HUES48 (cell line): Measurements from ENCODE around the gene RAD23B.

Experiments used
- H3K27ac ChIP-seq: one replicate; pipeline ENCODE4 v1.7.0; 2013; ENCODE audit warnings: low read depth, low read length, inconsistent platforms
- H3K27me3 ChIP-seq: 2 replicates; pipeline ENCODE4 v1.6.1; 2013; ENCODE audit warnings: mild to moderate bottlenecking, low read length; ENCODE audit not compliant: control insufficient read depth, insufficient read depth
- H3K36me3 ChIP-seq: 2 replicates; pipeline ENCODE4 v1.6.1; 2013; ENCODE audit warnings: low read length; ENCODE audit not compliant: control insufficient read depth, insufficient read depth
- H3K4me1 ChIP-seq: 2 replicates; pipeline ENCODE4 v1.6.1; 2013; ENCODE audit warnings: mild to moderate bottlenecking, low read length; ENCODE audit not compliant: control insufficient read depth, insufficient read depth
- H3K4me3 ChIP-seq: 2 replicates; pipeline ENCODE4 v1.5.1; 2013; ENCODE audit warnings: mild to moderate bottlenecking, low read depth, low read length
- H3K9ac ChIP-seq: 2 replicates; pipeline ENCODE4 v1.6.1; 2013; ENCODE audit warnings: mild to moderate bottlenecking, low read depth, low read length, moderate library complexity
- H3K9me3 ChIP-seq: 2 replicates; pipeline ENCODE4 v1.6.1; 2013; ENCODE audit warnings: low read length; ENCODE audit not compliant: control insufficient read depth, insufficient read depth

RAD23B gene

DNA sequence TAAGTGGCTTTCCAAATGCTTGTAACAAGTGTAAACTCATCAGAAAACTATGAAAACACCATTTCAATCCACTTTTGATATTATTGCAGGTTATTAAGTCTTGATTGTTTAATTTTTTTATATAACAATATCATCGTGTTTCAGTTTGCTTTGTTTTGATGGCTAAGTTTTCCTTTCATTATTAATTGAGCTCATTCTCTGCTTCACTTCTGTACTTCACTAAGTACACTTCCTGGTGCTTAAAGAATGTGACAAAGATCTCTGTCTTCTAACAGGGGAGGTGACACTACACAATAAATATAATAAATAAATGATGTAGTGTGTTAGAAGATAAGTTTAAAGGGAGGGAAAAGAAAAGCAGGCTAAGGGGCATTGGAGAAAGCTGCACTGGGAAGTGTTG lies 13.0 kb upstream of the RAD23B start:
- Histone ChIP-seq H3K9ac (no peak overlapping the region), H3K27me3 (no peaks in the 10 kb centered on the region), H3K36me3 (no peaks in the 10 kb centered on the region), H3K4me3 (no peak overlapping the region), H3K9me3 (no peaks in the 10 kb centered on the region), H3K4me1 (no peaks in the 10 kb centered on the region; the same call in 1 of the 2 replicates), H3K27ac (no peak overlapping the region)

DNA sequence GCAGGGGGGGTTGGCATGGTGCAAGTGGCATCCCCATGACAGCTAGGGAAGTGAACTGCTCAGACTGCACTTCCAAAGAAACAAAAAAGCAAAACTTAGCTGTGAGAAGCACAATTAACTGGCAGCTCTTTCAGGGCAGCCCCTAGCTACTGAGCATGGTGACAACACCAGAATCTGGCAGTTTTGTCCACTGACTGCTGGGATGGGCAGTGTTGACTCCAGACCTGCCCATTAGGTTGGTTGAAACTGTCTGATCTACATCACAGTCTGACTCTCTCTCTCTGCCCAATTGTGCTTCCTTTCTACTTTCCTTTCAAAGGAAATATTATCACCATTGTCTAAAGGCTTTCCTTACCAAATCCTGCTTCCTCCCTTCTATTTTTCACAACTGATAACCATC lies 12.5 kb upstream of the RAD23B start:
- H3K36me3 ChIP-seq: no peaks in the 10 kb centered on the region
- H3K4me3 ChIP-seq: no peak overlapping the region
- no peaks in the 10 kb centered on the region for H3K9me3 ChIP-seq
- H3K4me1 ChIP-seq: no peaks in the 10 kb centered on the region; the same call in 1 of the 2 replicates
- no peak overlapping the region for H3K9ac ChIP-seq
- H3K27ac ChIP-seq: no peak overlapping the region
- no peaks in the 10 kb centered on the region for H3K27me3 ChIP-seq

DNA sequence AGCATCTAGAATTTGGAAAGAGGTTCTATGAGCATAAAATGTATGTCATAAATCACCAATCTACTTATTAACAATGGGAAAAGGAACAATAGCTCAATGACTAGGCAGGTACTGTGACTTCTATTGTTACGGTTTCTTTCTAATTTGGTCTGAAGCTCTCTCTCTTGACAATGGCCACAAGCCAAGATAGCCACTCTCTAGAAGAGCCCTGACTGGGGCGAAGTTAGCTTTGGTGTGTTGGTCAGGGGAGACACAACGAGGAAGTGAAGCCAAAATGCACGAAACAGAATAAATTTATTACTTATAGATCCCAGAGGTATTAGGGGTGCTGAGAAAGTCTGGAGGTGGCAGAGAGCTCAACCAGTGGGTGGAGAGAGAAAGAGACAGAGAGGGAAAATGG lies 9.4 kb upstream of the RAD23B start:
- Histone ChIP-seq H3K36me3 (no peaks in the 10 kb centered on the region), H3K9me3 (no peaks in the 10 kb centered on the region), H3K4me3 (no peak overlapping the region), H3K27ac (no peak overlapping the region), H3K4me1 (no peaks in the 10 kb centered on the region; the same call in 1 of the 2 replicates), H3K9ac (no peak overlapping the region), H3K27me3 (no peaks in the 10 kb centered on the region)

DNA sequence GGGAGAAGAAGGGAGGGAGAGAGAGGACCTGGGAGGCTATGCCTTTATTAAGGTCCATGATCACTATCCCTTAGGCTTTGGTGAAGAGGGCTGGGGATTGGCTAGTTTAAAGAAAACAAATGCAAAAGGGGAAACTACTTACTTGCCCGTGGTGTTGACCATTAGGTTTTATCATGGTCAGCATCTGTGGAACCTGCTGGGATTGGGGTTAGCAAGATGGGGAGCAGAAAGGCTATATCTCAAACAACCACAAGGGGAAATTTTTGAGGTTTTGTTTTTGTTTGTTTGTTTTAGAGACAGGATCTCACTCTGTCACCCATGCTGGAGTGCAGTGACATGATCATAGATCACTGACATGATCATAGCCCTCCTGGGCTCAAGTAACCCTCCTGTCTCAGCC lies 9.0 kb upstream of the RAD23B start:
- Histone ChIP-seq H3K36me3 (no peaks in the 10 kb centered on the region), H3K4me1 (no peaks in the 10 kb centered on the region; the same call in 1 of the 2 replicates), H3K27me3 (no peaks in the 10 kb centered on the region), H3K27ac (no peak overlapping the region), H3K4me3 (no peak overlapping the region), H3K9me3 (no peaks in the 10 kb centered on the region), H3K9ac (no peak overlapping the region)

DNA sequence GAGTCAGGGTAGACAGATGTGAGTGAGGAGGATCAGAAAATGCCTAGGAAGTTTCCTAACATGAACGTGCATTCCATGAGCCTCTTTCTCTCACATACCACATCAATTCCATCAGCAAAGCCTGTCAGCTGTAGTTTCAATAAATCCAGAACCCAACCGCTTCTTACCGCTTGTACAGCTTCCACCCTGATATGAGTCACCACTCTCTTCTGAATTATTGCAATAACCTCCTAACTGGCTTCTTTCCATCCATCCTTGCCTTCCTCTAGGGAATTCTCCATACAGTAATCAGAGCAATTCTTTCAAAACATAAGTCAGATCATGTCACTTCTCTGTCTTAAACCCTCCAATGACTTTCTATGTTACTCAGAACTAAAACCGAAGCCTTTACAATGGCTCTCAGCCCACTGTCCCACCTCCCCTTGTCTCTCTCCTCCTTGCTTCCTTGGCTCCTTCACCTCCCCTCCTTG lies 8.1 kb upstream of the RAD23B start:
- Histone ChIP-seq H3K27me3 (no peaks in the 10 kb centered on the region), H3K4me1 (no peaks in the 10 kb centered on the region; the same call in 1 of the 2 replicates), H3K27ac (no peak overlapping the region), H3K9me3 (no peaks in the 10 kb centered on the region), H3K9ac (no peak overlapping the region), H3K4me3 (no peak overlapping the region), H3K36me3 (no peaks in the 10 kb centered on the region)

DNA sequence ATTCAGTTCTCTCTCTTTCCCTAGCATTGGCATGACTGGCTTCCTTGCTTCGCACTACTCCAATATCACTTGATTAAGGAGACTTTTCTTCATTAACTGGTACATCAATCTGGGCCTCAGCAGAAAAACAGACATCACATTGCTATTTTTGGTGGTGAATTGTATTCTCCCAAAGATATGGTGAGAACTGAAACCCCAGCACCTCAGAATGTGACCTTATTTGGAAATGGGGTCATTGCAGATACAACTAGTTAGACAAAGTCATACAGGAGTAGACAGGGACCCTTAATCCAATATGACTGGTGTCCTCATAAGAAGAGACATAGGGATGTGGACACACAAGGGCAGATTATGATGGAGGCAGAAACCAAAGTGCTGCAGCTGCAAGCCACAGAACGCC lies 7.5 kb upstream of the RAD23B start:
- H3K27ac ChIP-seq: no peak overlapping the region
- H3K4me3 ChIP-seq: no peak overlapping the region

GRCh38 chr9:107276966-107277710 lies 5.9 kb upstream of the RAD23B start:
- Histone ChIP-seq H3K4me1 (peaks cover 2% of the 10 kb centered on the region; the same call in 1 of the 2 replicates), H3K36me3 (no peaks in the 10 kb centered on the region), H3K27ac (no peak overlapping the region), H3K27me3 (no peaks in the 10 kb centered on the region), H3K9me3 (no peaks in the 10 kb centered on the region), H3K9ac (no peak overlapping the region), H3K4me3 (no peak overlapping the region)

More for the DNA sequence above, 7.5 kb upstream of the RAD23B start:
- H3K36me3 ChIP-seq: no peaks in the 10 kb centered on the region
- no peak overlapping the region for H3K9ac ChIP-seq
- no peaks in the 10 kb centered on the region for H3K9me3 ChIP-seq
- no peaks in the 10 kb centered on the region; the same call in 1 of the 2 replicates for H3K4me1 ChIP-seq
- H3K27me3 ChIP-seq: no peaks in the 10 kb centered on the region

- Histone ChIP-seq H3K27ac (no peak overlapping the region), H3K9ac (no peak overlapping the region), H3K4me3 (no peak overlapping the region), H3K4me1 (peaks cover 5% of the 10 kb centered on the region; the same call in 1 of the 2 replicates), H3K27me3 (no peaks in the 10 kb centered on the region), H3K36me3 (no peaks in the 10 kb centered on the region), H3K9me3 (no peaks in the 10 kb centered on the region)
Observed at GRCh38 chr9:107277801-107278200, 5.3 kb upstream of the RAD23B start.

DNA sequence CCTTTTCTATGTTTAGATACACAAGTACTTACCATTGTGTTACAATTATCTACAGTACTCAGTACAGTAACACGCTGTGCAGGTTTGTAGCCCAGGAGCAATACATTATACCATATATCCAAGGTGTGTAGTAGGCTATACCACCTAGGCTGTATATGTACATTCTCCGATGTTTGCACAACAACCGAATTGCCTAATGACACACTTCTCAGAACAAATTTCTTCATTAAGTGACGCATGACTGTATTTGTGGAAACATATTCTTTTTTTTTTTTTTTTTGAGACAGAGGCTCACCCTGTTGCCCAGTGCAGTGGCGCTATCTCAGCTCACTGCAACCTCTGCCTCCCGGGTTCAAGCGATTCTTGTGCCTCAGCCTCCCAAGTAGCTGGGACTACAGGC lies 4.0 kb upstream of the RAD23B start:
- no peak overlapping the region for H3K4me3 ChIP-seq

GRCh38 chr9:107280543-107280942 lies 2.5 kb upstream of the RAD23B start:
- no peaks in the 10 kb centered on the region for H3K36me3 ChIP-seq
- H3K4me3 ChIP-seq: no peak overlapping the region
- peaks cover 10% of the 10 kb centered on the region for H3K4me1 ChIP-seq
- H3K9me3 ChIP-seq: no peaks in the 10 kb centered on the region
- H3K27me3 ChIP-seq: no peaks in the 10 kb centered on the region
- H3K9ac ChIP-seq: no peak overlapping the region
- no peak overlapping the region for H3K27ac ChIP-seq

More for the DNA sequence above, 4.0 kb upstream of the RAD23B start:
- no peak overlapping the region for H3K9ac ChIP-seq
- peaks cover 5% of the 10 kb centered on the region; the same call in 1 of the 2 replicates for H3K4me1 ChIP-seq
- H3K36me3 ChIP-seq: no peaks in the 10 kb centered on the region
- no peak overlapping the region for H3K27ac ChIP-seq
- H3K27me3 ChIP-seq: no peaks in the 10 kb centered on the region
- no peaks in the 10 kb centered on the region for H3K9me3 ChIP-seq

DNA sequence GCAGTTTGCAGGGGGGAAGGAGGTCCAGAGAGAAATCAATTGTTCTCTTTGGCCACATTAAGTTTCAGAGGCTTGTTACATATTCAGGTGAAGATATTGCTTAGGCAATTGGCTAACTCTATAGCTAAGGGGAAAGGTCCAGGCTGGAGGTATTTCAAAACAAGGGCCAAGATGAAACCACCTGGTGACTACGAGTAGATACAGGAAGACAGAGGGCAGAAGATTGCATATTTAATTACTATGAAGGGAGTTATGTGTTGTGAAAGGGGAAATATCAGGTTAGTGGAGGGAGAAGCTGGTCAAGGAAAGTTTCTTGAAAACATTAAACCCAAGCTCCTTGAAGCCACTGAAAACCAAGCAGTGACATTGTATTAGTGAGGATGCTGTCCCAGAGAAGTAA lies 1.9 kb upstream of the RAD23B start:
- Histone ChIP-seq H3K9ac (no peak overlapping the region), H3K9me3 (no peaks in the 10 kb centered on the region), H3K36me3 (no peaks in the 10 kb centered on the region), H3K4me3 (no peak overlapping the region), H3K27ac (no peak overlapping the region), H3K4me1 (peaks cover 17% of the 10 kb centered on the region), H3K27me3 (no peaks in the 10 kb centered on the region)
